T follicular helper cell (primary cell): ENCODE data around the gene RGS9BP.
"Not testable (repeated sequence)": the region's sequence is repeated elsewhere in the genome, so short reads cannot be mapped to it uniquely, and the experiment has no call there.

Source experiments
- DNase-seq: peaks from one replicate; pipeline ENCODE4 v3.0.0-alpha.2; 2020; ENCODE audit warnings: low read depth

RGS9BP gene

GRCh38 chr19:32671883-32672593 is 3.6 kb upstream of the RGS9BP start:
- DNase-seq: no peak

GRCh38 chr19:32672841-32673240 is 2.8 kb upstream of the RGS9BP start:
- DNase-seq: no peak

DNA sequence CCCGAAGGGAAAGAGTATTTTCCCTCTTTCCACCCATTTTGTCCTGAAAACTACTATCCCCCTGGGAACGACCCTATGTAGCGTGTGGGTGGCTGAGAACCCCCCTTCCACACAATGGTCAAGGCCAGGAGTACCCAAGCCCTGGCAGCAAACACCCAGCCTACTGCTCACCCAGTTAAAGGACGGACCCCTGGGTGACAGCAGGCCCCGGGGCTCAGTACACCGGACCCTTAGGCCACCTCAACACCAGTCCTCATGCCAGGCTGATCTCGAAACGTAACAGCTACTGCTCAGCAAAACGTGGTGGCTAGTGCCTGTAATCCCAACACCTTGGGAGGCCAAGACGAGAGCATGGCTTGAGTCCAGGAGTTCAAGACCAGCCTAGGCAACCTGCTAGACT is 2.1 kb upstream of the RGS9BP start:
- no peak for DNase-seq

DNA sequence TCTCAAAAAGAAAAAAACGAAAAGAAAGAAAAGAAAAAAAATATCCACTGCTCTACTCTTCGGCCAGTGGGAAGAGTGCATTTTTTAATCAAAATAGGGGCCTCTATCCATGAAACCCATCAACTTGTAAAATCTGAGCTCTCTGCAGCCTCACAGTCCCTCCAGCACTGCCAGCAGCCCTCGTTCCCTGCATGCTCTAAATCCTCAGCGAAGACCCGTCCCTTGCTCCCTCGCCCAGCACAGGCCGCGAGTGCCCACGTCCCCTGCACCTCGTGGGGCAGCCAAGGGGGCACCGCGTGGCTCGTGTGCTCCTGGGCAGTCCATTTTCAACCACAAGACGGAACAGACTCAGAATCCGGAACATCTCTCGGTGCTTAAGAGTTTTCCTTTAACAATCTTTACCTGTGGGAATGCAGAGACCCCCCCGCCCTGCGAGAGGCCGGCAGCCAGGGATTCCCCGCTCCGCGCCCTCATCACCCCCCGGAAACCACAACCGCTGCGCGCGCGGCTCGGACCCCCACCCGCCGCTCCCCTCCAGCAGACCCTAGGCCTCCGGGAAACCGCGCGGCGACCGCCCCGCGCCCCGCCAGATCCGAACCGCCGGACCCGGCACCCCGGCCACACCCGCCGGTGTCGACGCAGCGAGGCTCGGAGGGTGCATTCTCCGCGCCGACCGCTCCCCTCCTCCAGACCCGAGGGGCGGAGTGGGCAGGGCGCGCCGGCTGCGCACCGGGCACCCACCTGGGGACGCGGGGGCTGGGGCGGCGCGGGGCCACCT is 1.3 kb upstream of the RGS9BP start:
- no peak for DNase-seq

DNA sequence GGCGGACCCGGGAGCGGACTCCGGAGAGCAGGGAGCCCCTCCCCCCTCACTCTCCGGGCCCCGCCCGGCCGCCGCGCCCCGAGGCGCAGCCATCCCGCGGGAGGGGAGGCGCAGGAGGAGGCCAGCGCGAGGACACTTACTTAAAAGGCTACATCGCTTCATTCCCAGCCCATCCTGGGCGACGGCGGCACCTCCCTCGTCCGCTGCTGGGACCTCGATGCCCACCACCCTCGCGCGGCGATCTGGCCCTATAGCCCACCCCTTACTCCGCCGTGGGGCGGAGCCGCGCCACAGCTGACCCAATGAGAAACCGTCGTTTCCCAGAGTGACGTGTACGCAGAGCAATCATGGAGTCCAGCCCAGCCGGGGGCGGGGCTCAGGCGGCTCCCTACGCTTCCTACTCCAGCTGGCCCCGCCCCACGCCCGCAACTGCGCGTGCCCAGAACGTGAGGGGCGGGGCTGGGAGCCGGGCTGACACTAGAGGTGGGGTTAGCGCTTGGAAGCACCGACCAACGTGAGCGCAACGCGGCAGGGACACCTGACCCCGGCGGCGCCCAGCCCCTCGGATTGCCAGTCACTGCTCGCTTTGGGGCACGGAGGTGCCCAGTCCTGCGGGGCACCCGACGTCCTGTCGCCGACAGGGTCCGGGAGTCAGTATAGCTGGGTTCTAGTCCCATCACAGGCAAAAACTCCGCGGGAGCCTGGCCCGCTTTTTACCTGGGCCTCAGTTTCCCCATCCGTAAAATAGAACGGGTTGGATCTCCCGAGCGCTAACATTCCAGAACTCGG is 523 bp upstream of the RGS9BP start, which contains the start of gene ANKRD27:
Gene ANKRD27 (minus strand): TSS at position 250 of the 789 bp plus-strand sequence. CDS start 16,165 bp downstream, outside the sequence.
- DNase-seq: peak; percentile 97

DNA sequence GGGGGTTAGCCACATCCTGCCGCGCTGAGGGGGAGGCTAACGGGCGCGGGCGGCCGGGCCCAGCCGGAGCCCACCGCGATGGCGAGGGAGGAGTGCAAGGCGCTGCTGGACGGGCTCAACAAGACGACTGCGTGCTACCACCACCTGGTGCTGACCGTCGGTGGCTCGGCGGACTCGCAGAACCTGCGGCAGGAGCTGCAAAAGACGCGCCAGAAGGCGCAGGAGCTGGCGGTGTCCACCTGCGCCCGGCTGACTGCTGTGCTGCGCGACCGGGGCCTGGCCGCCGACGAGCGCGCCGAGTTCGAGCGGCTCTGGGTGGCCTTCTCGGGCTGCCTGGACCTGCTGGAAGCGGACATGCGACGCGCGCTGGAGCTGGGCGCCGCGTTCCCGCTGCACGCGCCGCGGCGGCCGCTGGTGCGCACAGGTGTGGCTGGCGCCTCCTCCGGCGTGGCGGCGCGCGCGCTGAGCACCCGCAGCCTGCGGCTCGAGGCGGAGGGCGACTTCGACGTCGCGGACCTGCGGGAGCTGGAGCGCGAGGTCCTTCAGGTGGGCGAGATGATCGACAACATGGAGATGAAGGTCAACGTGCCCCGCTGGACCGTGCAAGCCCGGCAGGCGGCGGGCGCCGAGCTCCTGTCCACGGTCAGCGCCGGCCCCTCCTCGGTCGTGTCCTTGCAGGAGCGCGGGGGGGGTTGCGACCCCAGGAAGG is 692 bp downstream of the RGS9BP start:
- DNase-seq: no peak

DNA sequence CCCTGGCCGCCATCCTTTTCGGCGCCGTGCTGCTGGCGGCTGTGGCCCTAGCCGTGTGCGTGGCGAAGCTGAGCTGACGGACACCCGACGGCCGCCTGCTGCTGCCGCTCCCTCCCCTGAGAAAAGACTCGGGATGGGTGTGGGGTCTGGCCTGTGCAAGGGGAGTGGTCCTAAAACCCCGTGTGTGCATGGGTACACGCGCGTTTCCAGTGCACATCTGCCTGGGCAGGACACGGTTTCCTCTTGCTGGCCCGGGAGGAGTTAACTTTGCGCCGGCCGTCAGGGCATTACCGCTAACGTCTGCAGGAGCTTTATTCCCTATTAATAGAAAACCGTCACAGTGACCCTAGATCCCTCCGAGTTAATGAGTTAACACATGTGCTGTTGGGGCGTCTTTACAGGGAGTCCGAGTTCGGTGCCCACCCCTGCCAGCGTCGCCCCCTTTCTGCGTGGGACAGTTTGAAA is 1.3 kb downstream of the RGS9BP start:
- no peak for DNase-seq

DNA sequence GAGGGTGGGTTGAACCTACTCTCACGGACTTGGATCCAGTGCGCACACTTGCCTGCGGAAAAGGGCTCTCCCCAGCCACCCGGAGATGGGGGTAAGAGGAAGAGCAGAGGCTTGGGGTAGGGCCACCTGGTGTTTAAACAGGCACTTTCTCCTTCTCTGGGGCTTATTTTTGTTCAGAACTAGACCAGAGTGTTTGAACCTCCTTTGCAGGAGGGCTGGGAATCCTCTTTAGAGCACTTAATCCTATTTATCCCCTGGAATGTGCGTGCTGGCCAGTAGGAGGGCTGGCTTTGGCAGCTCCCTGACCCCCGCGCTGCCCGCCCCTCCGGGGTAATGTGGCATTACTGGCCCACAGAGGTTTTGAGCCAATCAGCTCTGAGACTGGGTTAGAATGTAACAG is 2.0 kb downstream of the RGS9BP start:
- no peak for DNase-seq

GRCh38 chr19:32680986-32681385 is 5.3 kb downstream of the RGS9BP start:
- DNase-seq: no peak

- no peak for DNase-seq
Measured at GRCh38 chr19:32682317-32682716, 6.7 kb downstream of the RGS9BP start.

- no peak for DNase-seq
Measured at GRCh38 chr19:32686847-32687475, 11.3 kb downstream of the RGS9BP start.

DNA sequence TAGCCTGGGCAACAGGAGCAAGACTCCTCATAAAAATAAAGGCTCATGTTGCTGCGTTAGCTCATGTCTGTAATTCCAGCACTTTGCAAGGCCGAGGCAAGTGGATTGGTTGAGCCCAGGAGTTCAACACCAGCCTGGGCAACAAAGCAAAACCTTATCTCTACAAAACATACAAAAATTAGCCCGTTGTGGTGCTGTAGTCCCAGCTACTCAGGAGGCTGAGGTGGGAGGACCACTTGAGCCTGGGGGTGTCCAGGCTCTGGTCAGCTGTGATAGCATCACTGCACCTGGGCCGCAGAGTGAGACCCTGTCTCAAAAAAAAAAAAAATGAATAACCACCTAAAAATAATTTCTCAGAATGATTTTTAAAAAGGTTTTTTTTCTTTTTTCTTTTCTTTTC is 12.0 kb downstream of the RGS9BP start:
- no peak for DNase-seq

- DNase-seq: no peak
Measured at GRCh38 chr19:32688311-32688710, 12.7 kb downstream of the RGS9BP start.

- DNase-seq: peak; percentile 57
Measured at GRCh38 chr19:32691291-32691951, 15.8 kb downstream of the RGS9BP start, which contains the start of gene NUDT19. TSS of gene NUDT19 (plus strand) at chr19:32691821. CDS start at chr19:32691961, 140 bp downstream.

DNA sequence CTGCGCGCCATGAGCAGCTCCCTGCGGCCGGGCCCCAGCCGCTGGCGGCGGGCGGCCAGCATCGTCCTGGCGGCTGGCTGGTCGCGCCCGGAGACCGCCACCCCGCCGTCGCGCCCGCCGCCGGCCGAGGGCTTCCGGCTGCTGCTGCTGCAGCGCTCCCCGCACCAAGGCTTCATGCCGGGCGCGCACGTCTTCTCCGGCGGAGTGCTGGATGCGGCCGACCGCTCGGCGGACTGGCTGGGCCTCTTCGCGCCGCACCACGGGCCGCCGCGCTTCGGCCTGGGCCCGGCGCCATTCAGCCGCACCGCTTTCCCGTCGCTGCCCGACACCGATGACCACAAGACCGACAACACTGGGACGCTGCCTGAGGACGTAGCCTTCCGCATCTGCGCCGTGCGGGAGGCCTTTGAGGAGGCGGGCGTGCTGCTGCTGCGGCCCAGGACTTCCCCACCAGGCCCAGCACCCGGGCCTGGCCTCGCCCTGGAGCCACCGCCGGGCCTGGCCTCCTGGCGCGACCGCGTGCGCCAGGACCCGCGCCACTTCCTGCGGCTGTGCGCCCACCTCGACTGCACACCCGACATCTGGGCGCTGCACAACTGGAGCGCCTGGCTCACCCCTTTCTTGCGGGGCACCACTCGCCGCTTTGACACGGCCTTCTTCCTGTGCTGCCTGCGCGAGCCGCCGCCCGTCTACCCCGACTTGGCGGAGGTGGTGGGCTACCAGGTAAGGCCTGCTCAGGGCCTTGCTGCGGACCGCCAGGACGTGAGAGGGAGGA is 16.5 kb downstream of the RGS9BP start:
- DNase-seq: no peak

DNA sequence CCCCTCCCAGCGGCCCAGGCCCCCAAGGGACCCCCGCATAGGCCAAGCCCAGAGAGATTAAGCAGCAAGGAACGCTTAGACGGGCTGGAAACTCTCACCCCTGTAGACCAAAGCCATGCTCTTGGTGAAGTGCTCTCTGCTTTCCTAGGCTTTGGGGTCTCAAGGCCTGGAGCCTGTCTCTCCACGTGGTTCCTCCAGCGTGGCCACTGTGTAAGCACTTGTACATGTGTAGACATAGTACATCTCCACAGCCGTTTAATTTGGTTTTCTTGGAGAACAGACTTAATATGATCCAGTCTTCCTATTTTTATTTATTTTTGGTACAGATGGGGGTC is 17.0 kb downstream of the RGS9BP start:
- no peak for DNase-seq

DNA sequence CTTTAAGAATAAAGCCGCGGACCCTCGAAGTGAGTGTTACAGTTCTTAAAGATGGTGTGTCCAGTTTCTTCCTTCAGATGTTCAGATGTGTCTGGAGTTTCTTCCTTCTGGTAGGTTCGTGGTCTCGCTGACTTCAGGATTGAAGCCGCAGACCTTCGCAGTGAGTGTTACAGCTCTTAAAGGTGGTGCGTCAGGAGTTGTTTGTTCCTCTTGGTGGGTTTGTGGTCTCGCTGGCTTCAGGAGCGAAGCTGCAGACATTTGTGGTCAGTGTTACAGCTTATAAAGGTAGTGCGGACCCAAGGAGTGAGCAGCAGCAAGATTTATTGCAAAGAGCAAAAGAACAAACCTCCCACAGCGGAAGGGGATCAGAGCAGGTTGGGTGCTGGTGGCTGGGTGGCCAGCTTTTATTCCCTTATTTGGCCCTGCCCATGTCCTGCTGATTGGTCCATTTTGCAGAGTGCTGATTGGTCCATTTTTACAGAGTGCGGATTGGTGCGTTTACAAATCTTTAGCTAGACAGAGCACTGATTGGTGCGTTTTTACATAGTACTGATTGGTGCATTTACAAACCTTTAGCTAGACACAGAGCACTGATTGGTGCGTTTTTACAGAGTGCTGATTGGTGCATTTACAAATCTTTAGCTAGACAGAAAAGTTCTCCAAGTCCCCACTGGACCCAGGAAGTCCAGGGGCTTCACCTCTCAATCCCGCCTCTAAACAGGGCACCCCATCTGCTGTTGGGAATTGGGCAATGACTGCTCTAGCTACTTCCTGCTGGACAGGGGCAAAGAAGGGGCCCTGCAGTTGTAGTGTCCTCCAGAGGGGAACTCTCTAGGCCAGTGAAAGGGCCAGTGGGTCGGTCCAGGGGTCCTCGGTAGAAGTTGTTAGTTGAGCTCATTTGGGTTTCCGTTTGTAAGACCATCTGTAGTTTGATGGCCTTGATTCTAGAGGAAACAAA is 17.8 kb downstream of the RGS9BP start:
- DNase-seq: not testable (repeated sequence)

DNA sequence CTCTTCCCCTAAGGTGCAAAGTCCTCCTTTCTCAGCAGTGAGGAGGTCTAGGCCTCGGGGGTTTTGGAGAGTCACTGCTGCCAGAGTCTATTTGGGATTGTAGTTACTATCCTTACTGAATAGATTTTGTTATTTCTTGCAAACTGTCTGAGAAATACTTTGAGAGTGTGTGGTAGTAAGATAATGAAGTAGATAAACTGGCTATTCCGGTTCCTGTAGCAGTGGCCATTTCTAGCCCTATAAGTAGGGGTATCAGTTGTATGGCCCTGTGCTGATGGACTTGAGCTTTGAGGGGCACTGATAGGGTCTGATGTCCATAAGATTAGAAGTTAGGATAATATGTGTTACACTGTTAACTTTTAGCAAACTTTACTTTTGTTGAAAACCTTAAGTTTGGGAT is 18.7 kb downstream of the RGS9BP start:
- not testable (repeated sequence) for DNase-seq

GRCh38 chr19:32694851-32695250 is 19.2 kb downstream of the RGS9BP start:
- not testable (repeated sequence) for DNase-seq
